A549 treated with AZD9567 at 1 μM for 4 hours (cell line): ENCODE data around the gene PDILT. TPM values are rescaled to one million over a fixed set of nuclear protein-coding genes. Genes with fewer than 3 reads are reported as not detected.

Experiments
- total RNA-seq: library from RNA; stranded (reverse); fragments of 200-300 nt; extraction: Qiagen RNA extraction; gene quantifications from 5 replicates; pipeline ENCODE4 v1.2.3, GENCODE V29; 2022; ENCODE audit not compliant: insufficient read depth

Gene PDILT
- total RNA-seq = not detected in 5 replicates

DNA sequence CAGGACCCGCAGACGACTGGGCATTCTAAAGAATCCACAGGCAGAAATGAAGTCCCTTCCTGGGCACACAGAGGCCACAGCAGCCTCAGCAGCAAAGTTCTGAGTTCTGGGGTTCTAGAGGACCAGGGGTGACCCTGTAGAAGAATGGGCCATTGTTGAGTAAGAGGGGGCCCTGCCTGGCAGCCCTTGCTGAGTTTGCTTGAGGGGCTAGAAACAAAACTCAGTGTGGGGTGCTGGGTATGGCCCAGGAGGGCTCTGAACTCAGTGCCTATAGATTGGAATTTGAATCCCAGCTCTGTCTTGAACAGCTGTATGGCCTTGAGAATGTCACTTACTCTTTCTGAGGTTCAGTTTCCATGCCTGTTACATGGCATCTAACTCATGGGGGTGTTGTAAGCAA is at the start of gene PDILT:
TSS of gene PDILT (minus strand) at position 101 of the 400 bp plus-strand sequence. CDS start 5,437 bp downstream, outside the sequence.

GRCh38 chr16:20451364-20451763 is 46.8 kb upstream of the PDILT start, which contains the start of gene ACSM2A:
Gene ACSM2A (plus strand): TSS chr16:20451521. CDS start chr16:20460115, 8,594 bp downstream.

GRCh38 chr16:20409398-20410120 is 5.0 kb upstream of the PDILT start, which contains the start of gene ACSM5:
Gene ACSM5 (plus strand): TSS chr16:20409534. CDS start chr16:20411485, 1,951 bp downstream.

GRCh38 chr16:20352615-20353014 is 51.9 kb downstream of the PDILT start, which contains the start of gene UMOD:
Gene UMOD (minus strand): TSS chr16:20352715. CDS start chr16:20350737, 1,978 bp downstream.

GRCh38 chr16:20327444-20328041 is 77.0 kb downstream of the PDILT start, which contains the start of gene GP2:
Gene GP2 (minus strand): TSS chr16:20327513. CDS start chr16:20326431, 1,082 bp downstream.

Other genes with a start within 250 kb of the PDILT start
- not detected in 5 replicates for gene GP2, start 77.2 kb downstream of the PDILT start, total RNA-seq
- gene UMOD, start 52.0 kb downstream of the PDILT start, total RNA-seq = not detected in 5 replicates
- gene ACSM5, start 4.8 kb upstream of the PDILT start, total RNA-seq = not detected in 5 replicates
- gene ACSM2A, start 46.8 kb upstream of the PDILT start, total RNA-seq = not detected in 5 replicates
- gene ACSM2B, start 171.6 kb upstream of the PDILT start, total RNA-seq = not detected in 5 replicates